Stimulated activated naive CD4-positive, alpha-beta T cell (primary cell): ENCODE data around the gene NOLC1.

ENCODE experiments used
- DNase-seq, 6 experiments: peaks; one replicate each; lab custom pipeline; 2025; lab: John Stamatoyannopoulos, UW

NOLC1 gene

DNA sequence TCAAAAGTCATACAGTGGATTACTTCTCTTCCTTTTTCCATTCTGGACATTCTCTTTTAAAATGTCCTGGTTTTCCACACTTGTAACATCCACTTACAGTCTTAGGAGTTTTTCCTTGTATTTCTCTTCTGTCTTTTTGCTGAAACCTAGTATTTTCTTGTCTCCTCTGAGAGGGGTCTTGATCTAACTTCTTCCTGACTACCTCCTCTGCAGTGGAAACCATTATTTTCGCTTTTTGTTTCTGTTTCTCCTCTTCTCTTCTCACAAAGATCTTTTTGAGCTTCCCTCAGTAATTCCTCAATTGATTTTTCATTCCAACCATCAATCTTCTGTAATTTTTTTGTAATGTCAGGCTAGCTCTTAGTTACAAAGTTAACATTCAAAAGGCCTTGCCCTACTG lies 50.2 kb downstream of the NOLC1 start:
- no peak for DNase-seq

DNA sequence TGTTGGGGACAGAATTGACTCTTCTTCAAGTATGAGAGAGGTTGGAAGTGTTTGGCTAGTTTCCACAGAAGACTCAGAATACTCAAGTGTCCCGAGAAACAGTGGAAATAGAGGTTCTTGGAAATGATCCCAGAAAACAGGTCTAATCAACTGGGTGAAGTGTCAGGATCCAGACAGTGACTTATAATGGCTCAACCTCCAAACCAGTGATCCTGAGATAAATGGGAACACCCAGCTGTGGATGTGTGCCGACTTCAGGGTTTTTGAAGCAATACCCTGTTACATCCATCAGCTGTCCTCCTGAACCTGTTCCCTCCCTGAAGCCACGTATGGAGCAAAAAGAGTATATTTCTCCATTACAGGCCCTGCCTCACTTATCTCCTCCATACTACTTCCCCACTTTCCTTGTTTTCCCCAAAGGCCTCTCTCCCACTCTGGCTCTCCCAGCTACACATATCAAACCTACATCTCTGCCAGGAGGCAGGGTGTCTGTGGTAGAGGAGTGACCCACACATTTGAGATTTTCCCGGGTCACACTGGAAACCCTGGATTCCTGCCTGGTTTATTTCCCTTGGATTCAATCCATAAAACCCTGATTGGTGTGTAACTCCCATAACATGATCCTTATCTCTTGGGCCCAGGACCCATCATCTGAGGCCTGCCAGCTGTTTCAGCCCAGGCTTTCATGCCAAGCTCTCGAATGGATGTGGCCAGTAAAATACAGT lies 56.3 kb downstream of the NOLC1 start:
- no peak for DNase-seq

DNA sequence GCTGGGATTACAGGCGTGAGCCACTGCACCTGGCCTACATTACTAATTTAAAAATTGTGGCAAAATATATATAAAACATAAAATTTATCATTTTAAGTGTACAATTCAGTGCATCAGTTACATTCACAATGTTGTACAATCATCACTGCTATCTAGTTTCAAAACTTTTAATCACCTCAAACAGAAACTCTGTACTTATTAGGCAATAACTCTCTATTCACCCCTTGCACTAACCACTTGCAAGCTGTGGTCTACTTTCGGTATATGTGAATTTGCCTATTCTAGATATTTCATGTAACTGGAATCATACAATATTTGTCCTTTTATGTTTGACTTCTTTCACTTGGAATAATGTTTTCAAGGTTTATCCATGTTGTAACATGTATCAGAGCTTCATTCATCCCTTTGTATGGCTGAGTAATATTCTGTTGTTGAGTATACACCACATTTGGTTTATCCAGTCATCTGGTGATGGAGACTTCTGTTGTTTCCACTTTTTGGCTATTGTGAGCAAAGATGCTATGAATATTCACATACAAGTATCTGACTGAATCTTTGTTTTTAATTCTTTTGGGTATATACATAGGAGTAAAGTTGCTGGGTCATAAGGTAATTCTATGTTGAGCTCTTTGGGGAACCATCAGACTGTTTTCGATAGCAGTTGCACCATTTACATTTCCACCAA lies 59.6 kb downstream of the NOLC1 start:
- no peak for DNase-seq
